ENCODE data around the gene MIS18A.

GRCh38 chr21:32285476-32285875, 6.6 kb upstream of the MIS18A start:
- TF ChIP-seq CTCF (IDR thresholded peaks at IDR 0.05) (no peak), POLR2A (IDR thresholded peaks at IDR 0.05) (no peak)
